ENCODE data around the gene GALNT14.

Gene GALNT14

GRCh38 chr2:31067259-31067658 is 71.0 kb downstream of the GALNT14 start:
- no peak overlapping the region for H3K27ac ChIP-seq (ENCODE audit: low read length)
- H3K9ac ChIP-seq (ENCODE audit: low read length): no peak overlapping the region
- no peaks in the 10 kb centered on the region for H3K4me1 ChIP-seq (ENCODE audit: control insufficient read depth, low read depth, low read length)
- H3K36me3 ChIP-seq (ENCODE audit: control insufficient read depth, low read depth, low read length): no peaks in the 10 kb centered on the region
- H3K27me3 ChIP-seq (ENCODE audit: control insufficient read depth, insufficient read depth, low read length): no peaks in the 10 kb centered on the region
- H3K9me3 ChIP-seq (ENCODE audit: control insufficient read depth, low read depth, low read length): no peaks in the 10 kb centered on the region
- no peak overlapping the region for H3K4me3 ChIP-seq (ENCODE audit: low read length)

GRCh38 chr2:31066551-31066950 is 71.7 kb downstream of the GALNT14 start:
- H3K4me1 ChIP-seq (ENCODE audit: control insufficient read depth, low read depth, low read length): no peaks in the 10 kb centered on the region
- H3K9ac ChIP-seq (ENCODE audit: low read length): no peak overlapping the region
- H3K4me3 ChIP-seq (ENCODE audit: low read length): no peak overlapping the region
- no peaks in the 10 kb centered on the region for H3K27me3 ChIP-seq (ENCODE audit: control insufficient read depth, insufficient read depth, low read length)
- H3K36me3 ChIP-seq (ENCODE audit: control insufficient read depth, low read depth, low read length): no peaks in the 10 kb centered on the region
- H3K9me3 ChIP-seq (ENCODE audit: control insufficient read depth, low read depth, low read length): no peaks in the 10 kb centered on the region
- H3K27ac ChIP-seq (ENCODE audit: low read length): no peak overlapping the region

GRCh38 chr2:31066086-31066485 is 72.2 kb downstream of the GALNT14 start:
- Histone ChIP-seq H3K9ac (ENCODE audit: low read length) (no peak overlapping the region), H3K4me1 (ENCODE audit: control insufficient read depth, low read depth, low read length) (no peaks in the 10 kb centered on the region), H3K4me3 (ENCODE audit: low read length) (no peak overlapping the region), H3K36me3 (ENCODE audit: control insufficient read depth, low read depth, low read length) (no peaks in the 10 kb centered on the region), H3K27ac (ENCODE audit: low read length) (no peak overlapping the region), H3K9me3 (ENCODE audit: control insufficient read depth, low read depth, low read length) (no peaks in the 10 kb centered on the region), H3K27me3 (ENCODE audit: control insufficient read depth, insufficient read depth, low read length) (no peaks in the 10 kb centered on the region)

- Histone ChIP-seq H3K27ac (ENCODE audit: low read length) (no peak overlapping the region), H3K4me3 (ENCODE audit: low read length) (no peak overlapping the region), H3K9ac (ENCODE audit: low read length) (no peak overlapping the region), H3K9me3 (ENCODE audit: control insufficient read depth, low read depth, low read length) (no peaks in the 10 kb centered on the region), H3K27me3 (ENCODE audit: control insufficient read depth, insufficient read depth, low read length) (no peaks in the 10 kb centered on the region), H3K4me1 (ENCODE audit: control insufficient read depth, low read depth, low read length) (no peaks in the 10 kb centered on the region), H3K36me3 (ENCODE audit: control insufficient read depth, low read depth, low read length) (no peaks in the 10 kb centered on the region)
Observed at GRCh38 chr2:31065356-31065755, 72.9 kb downstream of the GALNT14 start.

- H3K36me3 ChIP-seq (ENCODE audit: control insufficient read depth, low read depth, low read length): no peaks in the 10 kb centered on the region
Observed at GRCh38 chr2:31060397-31060796, 77.8 kb downstream of the GALNT14 start.

GRCh38 chr2:31058096-31059035 is 79.9 kb downstream of the GALNT14 start:
- Histone ChIP-seq H3K9me3 (ENCODE audit: control insufficient read depth, low read depth, low read length) (no peaks in the 10 kb centered on the region), H3K27ac (ENCODE audit: low read length) (no peak overlapping the region), H3K4me1 (ENCODE audit: control insufficient read depth, low read depth, low read length) (no peaks in the 10 kb centered on the region), H3K9ac (ENCODE audit: low read length) (no peak overlapping the region), H3K36me3 (ENCODE audit: control insufficient read depth, low read depth, low read length) (no peaks in the 10 kb centered on the region), H3K27me3 (ENCODE audit: control insufficient read depth, insufficient read depth, low read length) (no peaks in the 10 kb centered on the region), H3K4me3 (ENCODE audit: low read length) (no peak overlapping the region)

More at GRCh38 chr2:31060397-31060796, 77.8 kb downstream of the GALNT14 start:
- Histone ChIP-seq H3K27me3 (ENCODE audit: control insufficient read depth, insufficient read depth, low read length) (no peaks in the 10 kb centered on the region), H3K4me3 (ENCODE audit: low read length) (no peak overlapping the region), H3K9me3 (ENCODE audit: control insufficient read depth, low read depth, low read length) (no peaks in the 10 kb centered on the region), H3K9ac (ENCODE audit: low read length) (no peak overlapping the region), H3K27ac (ENCODE audit: low read length) (no peak overlapping the region), H3K4me1 (ENCODE audit: control insufficient read depth, low read depth, low read length) (no peaks in the 10 kb centered on the region)

GRCh38 chr2:31057691-31058090 is 80.5 kb downstream of the GALNT14 start:
- H3K4me1 ChIP-seq (ENCODE audit: control insufficient read depth, low read depth, low read length): no peaks in the 10 kb centered on the region

GRCh38 chr2:31055938-31056337 is 82.3 kb downstream of the GALNT14 start:
- Histone ChIP-seq H3K4me3 (ENCODE audit: low read length) (no peak overlapping the region), H3K27me3 (ENCODE audit: control insufficient read depth, insufficient read depth, low read length) (no peaks in the 10 kb centered on the region), H3K9me3 (ENCODE audit: control insufficient read depth, low read depth, low read length) (no peaks in the 10 kb centered on the region), H3K9ac (ENCODE audit: low read length) (no peak overlapping the region), H3K4me1 (ENCODE audit: control insufficient read depth, low read depth, low read length) (no peaks in the 10 kb centered on the region), H3K36me3 (ENCODE audit: control insufficient read depth, low read depth, low read length) (no peaks in the 10 kb centered on the region), H3K27ac (ENCODE audit: low read length) (no peak overlapping the region)

More at GRCh38 chr2:31057691-31058090, 80.5 kb downstream of the GALNT14 start:
- H3K9ac ChIP-seq (ENCODE audit: low read length): no peak overlapping the region
- no peaks in the 10 kb centered on the region for H3K36me3 ChIP-seq (ENCODE audit: control insufficient read depth, low read depth, low read length)
- H3K27me3 ChIP-seq (ENCODE audit: control insufficient read depth, insufficient read depth, low read length): no peaks in the 10 kb centered on the region
- H3K9me3 ChIP-seq (ENCODE audit: control insufficient read depth, low read depth, low read length): no peaks in the 10 kb centered on the region
- no peak overlapping the region for H3K4me3 ChIP-seq (ENCODE audit: low read length)
- no peak overlapping the region for H3K27ac ChIP-seq (ENCODE audit: low read length)

GRCh38 chr2:31054842-31055388 is 83.3 kb downstream of the GALNT14 start:
- no peak overlapping the region for H3K27ac ChIP-seq (ENCODE audit: low read length)
- no peaks in the 10 kb centered on the region for H3K36me3 ChIP-seq (ENCODE audit: control insufficient read depth, low read depth, low read length)
- H3K4me3 ChIP-seq (ENCODE audit: low read length): no peak overlapping the region
- no peaks in the 10 kb centered on the region for H3K27me3 ChIP-seq (ENCODE audit: control insufficient read depth, insufficient read depth, low read length)
- no peak overlapping the region for H3K9ac ChIP-seq (ENCODE audit: low read length)
- H3K9me3 ChIP-seq (ENCODE audit: control insufficient read depth, low read depth, low read length): no peaks in the 10 kb centered on the region
- H3K4me1 ChIP-seq (ENCODE audit: control insufficient read depth, low read depth, low read length): no peaks in the 10 kb centered on the region

- H3K9me3 ChIP-seq (ENCODE audit: control insufficient read depth, low read depth, low read length): no peaks in the 10 kb centered on the region
- H3K36me3 ChIP-seq (ENCODE audit: control insufficient read depth, low read depth, low read length): no peaks in the 10 kb centered on the region
- H3K9ac ChIP-seq (ENCODE audit: low read length): no peak overlapping the region
- no peaks in the 10 kb centered on the region for H3K27me3 ChIP-seq (ENCODE audit: control insufficient read depth, insufficient read depth, low read length)
- H3K4me3 ChIP-seq (ENCODE audit: low read length): no peak overlapping the region
- no peaks in the 10 kb centered on the region for H3K4me1 ChIP-seq (ENCODE audit: control insufficient read depth, low read depth, low read length)
- H3K27ac ChIP-seq (ENCODE audit: low read length): no peak overlapping the region
Observed at GRCh38 chr2:31053929-31054782, 84.1 kb downstream of the GALNT14 start.

GRCh38 chr2:31052284-31052683 is 86.0 kb downstream of the GALNT14 start:
- H3K4me3 ChIP-seq (ENCODE audit: low read length): no peak overlapping the region

More at GRCh38 chr2:31052284-31052683, 86.0 kb downstream of the GALNT14 start:
- Histone ChIP-seq H3K27ac (ENCODE audit: low read length) (no peak overlapping the region), H3K36me3 (ENCODE audit: control insufficient read depth, low read depth, low read length) (no peaks in the 10 kb centered on the region), H3K4me1 (ENCODE audit: control insufficient read depth, low read depth, low read length) (no peaks in the 10 kb centered on the region), H3K9me3 (ENCODE audit: control insufficient read depth, low read depth, low read length) (no peaks in the 10 kb centered on the region), H3K9ac (ENCODE audit: low read length) (no peak overlapping the region), H3K27me3 (ENCODE audit: control insufficient read depth, insufficient read depth, low read length) (no peaks in the 10 kb centered on the region)

All from iPS-18a (cell line).